GM18507 (cell line): Measurements from ENCODE around the gene ALB.

ENCODE experiments used
- DNase-seq: peaks from one replicate; pipeline ENCODE4 v3.0.0; 2011; ENCODE audit warnings: low read depth; ENCODE audit not compliant: insufficient read length; ENCODE audit errors: extremely low spot score
- FAIRE-seq: peaks from 2 replicates; lab custom pipeline; 2011; peaks lifted over from hg19 to GRCh38; lab: Jason Lieb, UNC

ALB gene

GRCh38 chr4:73423184-73423583 is 19.1 kb downstream of the ALB start:
- no peak for FAIRE-seq

GRCh38 chr4:73426666-73427065 is 22.6 kb downstream of the ALB start:
- DNase-seq (no peak), FAIRE-seq (no peak)

More at GRCh38 chr4:73423184-73423583, 19.1 kb downstream of the ALB start:
- no peak for DNase-seq

GRCh38 chr4:73429118-73429517 is 25.0 kb downstream of the ALB start:
- DNase-seq (no peak), FAIRE-seq (no peak)

- no peak for DNase-seq
- no peak for FAIRE-seq
These were observed 25.9 kb downstream of the ALB start for GRCh38 chr4:73429826-73430587.

- FAIRE-seq = no peak
- no peak for DNase-seq
These were observed 27.7 kb downstream of the ALB start for GRCh38 chr4:73431813-73432168.

- DNase-seq (no peak), FAIRE-seq (no peak)
These were observed 28.3 kb downstream of the ALB start for GRCh38 chr4:73432169-73433000.

- no peak for FAIRE-seq
These were observed 29.1 kb downstream of the ALB start for GRCh38 chr4:73433140-73433539.

GRCh38 chr4:73434311-73434710 is 30.2 kb downstream of the ALB start:
- FAIRE-seq = peak; percentile 29
- no peak for DNase-seq

More at GRCh38 chr4:73433140-73433539, 29.1 kb downstream of the ALB start:
- no peak for DNase-seq

GRCh38 chr4:73435984-73436383 is 31.9 kb downstream of the ALB start, which contains the start of gene AFP:
Gene AFP (plus strand): TSS chr4:73436221. CDS start chr4:73436263, 42 bp downstream.
- no peak for DNase-seq
- no peak for FAIRE-seq

GRCh38 chr4:73436674-73437557 is 32.8 kb downstream of the ALB start:
- no peak for FAIRE-seq
- DNase-seq = no peak

GRCh38 chr4:73437558-73437956 is 33.5 kb downstream of the ALB start:
- FAIRE-seq (no peak), DNase-seq (no peak)

- no peak for FAIRE-seq
- no peak for DNase-seq
These were observed 34.0 kb downstream of the ALB start for GRCh38 chr4:73438048-73438447.

- FAIRE-seq = no peak
- DNase-seq = no peak
These were observed 34.6 kb downstream of the ALB start for GRCh38 chr4:73438582-73439215.

- FAIRE-seq (no peak), DNase-seq (no peak)
These were observed 35.4 kb downstream of the ALB start for GRCh38 chr4:73439445-73439844.

GRCh38 chr4:73439991-73440390 is 35.9 kb downstream of the ALB start:
- FAIRE-seq = no peak
- DNase-seq = no peak

- no peak for FAIRE-seq
These were observed 36.6 kb downstream of the ALB start for GRCh38 chr4:73440653-73441052.

GRCh38 chr4:73442275-73442674 is 38.2 kb downstream of the ALB start:
- no peak for FAIRE-seq

More at GRCh38 chr4:73440653-73441052, 36.6 kb downstream of the ALB start:
- DNase-seq = no peak

GRCh38 chr4:73443224-73443623 is 39.1 kb downstream of the ALB start:
- DNase-seq (no peak), FAIRE-seq (no peak)

More at GRCh38 chr4:73442275-73442674, 38.2 kb downstream of the ALB start:
- no peak for DNase-seq
